ENCODE data around the gene SCAMP1.

The SCAMP1 gene

GRCh38 chr5:78501411-78502352 is 141.3 kb downstream of the SCAMP1 start:
- Mint-ChIP-seq H3K4me3 (no peak overlapping the region), H3K36me3 (no peaks in the 10 kb centered on the region), H3K4me1 (peaks cover 25% of the 10 kb centered on the region), H3K9me3 (no peaks in the 10 kb centered on the region), H3K27ac (no peak overlapping the region), H3K27me3 (no peaks in the 10 kb centered on the region)
- no peak for DNase-seq (ENCODE audit: low spot score in 2 of 2)
- ATAC-seq (ENCODE audit: low read depth) = no peak

- peaks cover 13% of the 10 kb centered on the region for H3K4me1 Mint-ChIP-seq
- H3K36me3 Mint-ChIP-seq = peaks cover 2% of the 10 kb centered on the region
- H3K9me3 Mint-ChIP-seq = no peaks in the 10 kb centered on the region
- no peak for DNase-seq (ENCODE audit: low spot score in 2 of 2)
- no peak overlapping the region for H3K27ac Mint-ChIP-seq
- H3K27me3 Mint-ChIP-seq = no peaks in the 10 kb centered on the region
- no peak for ATAC-seq (ENCODE audit: low read depth)
- H3K4me3 Mint-ChIP-seq = no peak overlapping the region
Measured at GRCh38 chr5:78503958-78504653, 143.7 kb downstream of the SCAMP1 start.

- Mint-ChIP-seq H3K36me3 (peaks cover 2% of the 10 kb centered on the region), H3K9me3 (no peaks in the 10 kb centered on the region), H3K4me1 (peaks cover 16% of the 10 kb centered on the region), H3K27me3 (no peaks in the 10 kb centered on the region), H3K4me3 (no peak overlapping the region), H3K27ac (no peak overlapping the region)
- DNase-seq (ENCODE audit: low spot score in 2 of 2) (no peak), ATAC-seq (ENCODE audit: low read depth) (no peak)
Measured at GRCh38 chr5:78504704-78505677, 144.6 kb downstream of the SCAMP1 start.

- ATAC-seq (ENCODE audit: low read depth) = no peak
- H3K4me3 Mint-ChIP-seq = no peak overlapping the region
- no peaks in the 10 kb centered on the region for H3K27me3 Mint-ChIP-seq
Measured at GRCh38 chr5:78505860-78506259, 145.4 kb downstream of the SCAMP1 start.

GRCh38 chr5:78506261-78507024 is 146.0 kb downstream of the SCAMP1 start:
- DNase-seq (ENCODE audit: low spot score in 2 of 2) = no peak
- Mint-ChIP-seq H3K36me3 (peaks cover 2% of the 10 kb centered on the region), H3K27me3 (no peaks in the 10 kb centered on the region), H3K9me3 (no peaks in the 10 kb centered on the region), H3K4me1 (peaks cover 22% of the 10 kb centered on the region), H3K4me3 (no peak overlapping the region), H3K27ac (no peak overlapping the region)
- no peak for ATAC-seq (ENCODE audit: low read depth)

More at GRCh38 chr5:78505860-78506259, 145.4 kb downstream of the SCAMP1 start:
- no peak for DNase-seq (ENCODE audit: low spot score in 2 of 2)
- Mint-ChIP-seq H3K4me1 (peaks cover 23% of the 10 kb centered on the region), H3K36me3 (peaks cover 2% of the 10 kb centered on the region), H3K27ac (no peak overlapping the region), H3K9me3 (no peaks in the 10 kb centered on the region)

- ATAC-seq (ENCODE audit: low read depth) = no peak
- no peak overlapping the region for H3K4me3 Mint-ChIP-seq
- no peaks in the 10 kb centered on the region for H3K27me3 Mint-ChIP-seq
- no peak for DNase-seq (ENCODE audit: low spot score in 2 of 2)
- H3K27ac Mint-ChIP-seq = no peak overlapping the region
- peaks cover 14% of the 10 kb centered on the region for H3K4me1 Mint-ChIP-seq
- peaks cover 2% of the 10 kb centered on the region for H3K36me3 Mint-ChIP-seq
- no peaks in the 10 kb centered on the region for H3K9me3 Mint-ChIP-seq
Measured at GRCh38 chr5:78507531-78507930, 147.1 kb downstream of the SCAMP1 start.

- Mint-ChIP-seq H3K4me3 (no peak overlapping the region), H3K9me3 (no peaks in the 10 kb centered on the region), H3K27me3 (no peaks in the 10 kb centered on the region), H3K36me3 (peaks cover 2% of the 10 kb centered on the region), H3K27ac (peak overlapping the region; percentile 38), H3K4me1 (peaks cover 14% of the 10 kb centered on the region)
- DNase-seq (ENCODE audit: low spot score in 2 of 2) (no peak), ATAC-seq (ENCODE audit: low read depth) (no peak)
Measured at GRCh38 chr5:78508186-78508765, 147.9 kb downstream of the SCAMP1 start.

GRCh38 chr5:78509145-78509865 is 148.9 kb downstream of the SCAMP1 start:
- DNase-seq (ENCODE audit: low spot score in 2 of 2) = peak in 1 of 2 donors; percentile 12
- H3K4me3 Mint-ChIP-seq = peak overlapping the region; percentile 75
- no peak overlapping the region for H3K27ac Mint-ChIP-seq
- peaks cover 7% of the 10 kb centered on the region for H3K36me3 Mint-ChIP-seq
- no peaks in the 10 kb centered on the region for H3K27me3 Mint-ChIP-seq
- no peak for ATAC-seq (ENCODE audit: low read depth)
- H3K4me1 Mint-ChIP-seq = peaks cover 14% of the 10 kb centered on the region
- H3K9me3 Mint-ChIP-seq = no peaks in the 10 kb centered on the region

- ATAC-seq (ENCODE audit: low read depth) (peak; percentile 86), DNase-seq (ENCODE audit: low spot score in 2 of 2) (peak; percentile 20 to 47)
- H3K4me1 Mint-ChIP-seq = peaks cover 14% of the 10 kb centered on the region
- H3K4me3 Mint-ChIP-seq = peak overlapping the region; percentile 75
- no peaks in the 10 kb centered on the region for H3K9me3 Mint-ChIP-seq
- no peak overlapping the region for H3K27ac Mint-ChIP-seq
- no peaks in the 10 kb centered on the region for H3K27me3 Mint-ChIP-seq
- peaks cover 12% of the 10 kb centered on the region for H3K36me3 Mint-ChIP-seq
Measured at GRCh38 chr5:78509884-78510769, 149.7 kb downstream of the SCAMP1 start.

GRCh38 chr5:78511121-78511906 is 150.9 kb downstream of the SCAMP1 start:
- Mint-ChIP-seq H3K9me3 (no peaks in the 10 kb centered on the region), H3K36me3 (peaks cover 18% of the 10 kb centered on the region), H3K27me3 (no peaks in the 10 kb centered on the region), H3K4me1 (peaks cover 14% of the 10 kb centered on the region), H3K4me3 (no peak overlapping the region), H3K27ac (no peak overlapping the region)
- no peak for DNase-seq (ENCODE audit: low spot score in 2 of 2)
- no peak for ATAC-seq (ENCODE audit: low read depth)

GRCh38 chr5:78512435-78512834 is 152.0 kb downstream of the SCAMP1 start:
- peaks cover 14% of the 10 kb centered on the region for H3K4me1 Mint-ChIP-seq
- DNase-seq (ENCODE audit: low spot score in 2 of 2) = no peak
- H3K27me3 Mint-ChIP-seq = peaks cover 3% of the 10 kb centered on the region
- no peak overlapping the region for H3K4me3 Mint-ChIP-seq
- ATAC-seq (ENCODE audit: low read depth) = no peak
- no peaks in the 10 kb centered on the region for H3K9me3 Mint-ChIP-seq
- H3K36me3 Mint-ChIP-seq = peaks cover 22% of the 10 kb centered on the region
- no peak overlapping the region for H3K27ac Mint-ChIP-seq

Measured in memory B cell (primary cell).